ENCODE results near the gene PSMF1.

- TF ChIP-seq, protein P1, sequence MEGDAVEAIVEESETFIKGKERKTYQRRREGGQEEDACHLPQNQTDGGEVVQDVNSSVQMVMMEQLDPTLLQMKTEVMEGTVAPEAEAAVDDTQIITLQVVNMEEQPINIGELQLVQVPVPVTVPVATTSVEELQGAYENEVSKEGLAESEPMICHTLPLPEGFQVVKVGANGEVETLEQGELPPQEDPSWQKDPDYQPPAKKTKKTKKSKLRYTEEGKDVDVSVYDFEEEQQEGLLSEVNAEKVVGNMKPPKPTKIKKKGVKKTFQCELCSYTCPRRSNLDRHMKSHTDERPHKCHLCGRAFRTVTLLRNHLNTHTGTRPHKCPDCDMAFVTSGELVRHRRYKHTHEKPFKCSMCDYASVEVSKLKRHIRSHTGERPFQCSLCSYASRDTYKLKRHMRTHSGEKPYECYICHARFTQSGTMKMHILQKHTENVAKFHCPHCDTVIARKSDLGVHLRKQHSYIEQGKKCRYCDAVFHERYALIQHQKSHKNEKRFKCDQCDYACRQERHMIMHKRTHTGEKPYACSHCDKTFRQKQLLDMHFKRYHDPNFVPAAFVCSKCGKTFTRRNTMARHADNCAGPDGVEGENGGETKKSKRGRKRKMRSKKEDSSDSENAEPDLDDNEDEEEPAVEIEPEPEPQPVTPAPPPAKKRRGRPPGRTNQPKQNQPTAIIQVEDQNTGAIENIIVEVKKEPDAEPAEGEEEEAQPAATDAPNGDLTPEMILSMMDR (conservative IDR thresholded peaks at IDR 0.05 in 1 of 2, IDR thresholded peaks at IDR 0.05 in 1 of 2; ENCODE audit: extremely low read depth in 1 of 2, insufficient read depth in 1 of 2, low read depth in 1 of 2, low read length in 2 of 2), result no peak
- no peak for TF ChIP-seq EZH2 (IDR thresholded peaks at IDR 0.05; ENCODE audit: borderline replicate concordance, low read length)
Observed at GRCh38 chr20:1094751-1095150, 23.7 kb upstream of the PSMF1 start.
